SK-N-MC (cell line): Measurements from ENCODE around the gene PPP1R12B.
"Not testable (repeated sequence)": the region's sequence is repeated elsewhere in the genome, so short reads cannot be mapped to it uniquely, and the experiment has no call there.

Experiments used
- EZH2 ChIP-seq: fragments of 200-600 bp; sonication (generic); IDR thresholded peaks from one replicate; pipeline ENCODE4 v1.6.1; 2017; ENCODE audit warnings: antibody characterized with exemption
- FOXP2 ChIP-seq: optimal IDR thresholded peaks from 2 replicates; pipeline ENCODE3; 2011; ENCODE audit warnings: mild to moderate bottlenecking, moderate library complexity; ENCODE audit not compliant: insufficient read depth; ENCODE audit errors: extremely low read length, control extremely low read depth

GRCh38 chr1:202465644-202466270 is 117.3 kb downstream of the PPP1R12B start:
- not testable (repeated sequence) for TF ChIP-seq EZH2, FOXP2
